Measurements from ENCODE around the gene GATA1.

- TF ChIP-seq CTCF (IDR thresholded peaks at IDR 0.05) (no peak), ELF1 (IDR thresholded peaks at IDR 0.05) (no peak), REST (IDR thresholded peaks at IDR 0.05; ENCODE audit: low read depth, low read length) (no peak), TAF1 (IDR thresholded peaks at IDR 0.05; ENCODE audit: borderline replicate concordance, low read depth, low read length) (no peak), USF2 (IDR thresholded peaks at IDR 0.05; ENCODE audit: borderline replicate concordance, low read depth, low read length) (no peak), MAX (IDR thresholded peaks at IDR 0.05; ENCODE audit: low read depth) (no peak), YY1 (IDR thresholded peaks at IDR 0.05; ENCODE audit: low read depth) (no peak), EP300 (IDR thresholded peaks at IDR 0.05; ENCODE audit: borderline replicate concordance in 1 of 2, low read depth in 1 of 2, low read length in 1 of 2) (no peak), MEF2A (IDR thresholded peaks at IDR 0.05; ENCODE audit: borderline replicate concordance, low read depth) (no peak), POLR2AphosphoS5 (IDR thresholded peaks at IDR 0.05; ENCODE audit: low read depth, low read length) (no peak), RFX5 (IDR thresholded peaks at IDR 0.05; ENCODE audit: low read length) (no peak), RXRA (IDR thresholded peaks at IDR 0.05; ENCODE audit: borderline replicate concordance, low read depth) (no peak)
Measured at GRCh38 chrX:48749182-48749581, 37.2 kb upstream of the GATA1 start.
